Measurements from ENCODE around the gene UBAC1. TPM values are rescaled to one million over a fixed set of nuclear protein-coding genes. Genes with fewer than 3 reads are reported as not detected.

Gene UBAC1
- total RNA-seq, 1 donor from 2014 or later = 41.9 TPM

GRCh38 chr9:135907431-135908092 lies 53.6 kb downstream of the UBAC1 start, which contains the start of gene CAMSAP1:
Gene CAMSAP1, minus strand, starts transcription at chr9:135907546. Its CDS starts 387 bp downstream, at chr9:135907159.
- DNase-seq (ENCODE audit: low spot score) = peak; percentile 91
- Mint-ChIP-seq H3K27ac (peak within 1 kb of the TSS; percentile 89), H3K4me3 (peak within 1 kb of the TSS; percentile 90), H3K9me3 (peaks cover 6% of the 10 kb centered on the region), H3K36me3 (ENCODE audit: low read depth) (peaks cover 43% of the 10 kb centered on the region), H3K4me1 (ENCODE audit: low read depth) (peaks cover 50% of the 10 kb centered on the region), H3K27me3 (ENCODE audit: insufficient read depth) (no peaks in the 10 kb centered on the region)
- intact Hi-C loops (cut with micrococcal nuclease) = loop anchor here (1.0 to 5.0 kb wide), 9 partner anchors 18 to 1700 kb away; partner anchors contain the start of genes ARRDC1, QSOX2, SNAPC4 and TMEM250

GRCh38 chr9:135907006-135907430 lies 54.2 kb downstream of the UBAC1 start:
- no peak for DNase-seq (ENCODE audit: low spot score)
- intact Hi-C loops (cut with micrococcal nuclease) = loop anchor here (1.0 to 5.0 kb wide), 9 partner anchors 18 to 1700 kb away; partner anchors contain the start of genes ARRDC1, QSOX2, SNAPC4 and TMEM250
- Mint-ChIP-seq H3K4me3 (no peak overlapping the region), H3K27me3 (ENCODE audit: insufficient read depth) (no peaks in the 10 kb centered on the region), H3K4me1 (ENCODE audit: low read depth) (peaks cover 51% of the 10 kb centered on the region), H3K9me3 (peaks cover 6% of the 10 kb centered on the region), H3K27ac (no peak overlapping the region), H3K36me3 (ENCODE audit: low read depth) (peaks cover 46% of the 10 kb centered on the region)

GRCh38 chr9:135906291-135907005 lies 54.7 kb downstream of the UBAC1 start:
- Mint-ChIP-seq H3K9me3 (peaks cover 11% of the 10 kb centered on the region), H3K4me3 (peak overlapping the region; percentile 90), H3K27me3 (ENCODE audit: insufficient read depth) (no peaks in the 10 kb centered on the region), H3K36me3 (ENCODE audit: low read depth) (peaks cover 46% of the 10 kb centered on the region), H3K27ac (peak overlapping the region; percentile 89), H3K4me1 (ENCODE audit: low read depth) (peaks cover 51% of the 10 kb centered on the region)
- DNase-seq (ENCODE audit: low spot score) = peak; percentile 16
- intact Hi-C loops (cut with micrococcal nuclease) = loop anchor here (1.0 to 5.0 kb wide), 9 partner anchors 19 to 1701 kb away; partner anchors contain the start of genes ARRDC1, QSOX2, SNAPC4 and TMEM250

GRCh38 chr9:135905380-135906258 lies 55.6 kb downstream of the UBAC1 start:
- peak; percentile 19 for DNase-seq (ENCODE audit: low spot score)

GRCh38 chr9:135903786-135904520 lies 57.2 kb downstream of the UBAC1 start:
- H3K4me1 Mint-ChIP-seq (ENCODE audit: low read depth) = peaks cover 44% of the 10 kb centered on the region
- no peaks in the 10 kb centered on the region for H3K27me3 Mint-ChIP-seq (ENCODE audit: insufficient read depth)
- intact Hi-C loops (cut with micrococcal nuclease) = no loop called here
- no peak for DNase-seq (ENCODE audit: low spot score)
- no peak overlapping the region for H3K27ac Mint-ChIP-seq
- peaks cover 33% of the 10 kb centered on the region for H3K36me3 Mint-ChIP-seq (ENCODE audit: low read depth)
- H3K9me3 Mint-ChIP-seq = peaks cover 16% of the 10 kb centered on the region
- H3K4me3 Mint-ChIP-seq = no peak overlapping the region

More at GRCh38 chr9:135905380-135906258, 55.6 kb downstream of the UBAC1 start:
- peaks cover 48% of the 10 kb centered on the region for H3K4me1 Mint-ChIP-seq (ENCODE audit: low read depth)
- peak overlapping the region; percentile 90 for H3K4me3 Mint-ChIP-seq
- H3K27me3 Mint-ChIP-seq (ENCODE audit: insufficient read depth) = no peaks in the 10 kb centered on the region
- H3K36me3 Mint-ChIP-seq (ENCODE audit: low read depth) = peaks cover 41% of the 10 kb centered on the region
- peak overlapping the region; percentile 89 for H3K27ac Mint-ChIP-seq
- intact Hi-C loops (cut with micrococcal nuclease) = loop anchor here (1.0 to 5.0 kb wide), 8 partner anchors 18 to 1702 kb away; partner anchors contain the start of genes ARRDC1, QSOX2, SNAPC4 and TMEM250
- peaks cover 11% of the 10 kb centered on the region for H3K9me3 Mint-ChIP-seq

- Mint-ChIP-seq H3K9me3 (peaks cover 9% of the 10 kb centered on the region), H3K36me3 (ENCODE audit: low read depth) (peaks cover 28% of the 10 kb centered on the region), H3K27me3 (ENCODE audit: insufficient read depth) (no peaks in the 10 kb centered on the region), H3K27ac (no peak overlapping the region), H3K4me1 (ENCODE audit: low read depth) (peaks cover 43% of the 10 kb centered on the region), H3K4me3 (no peak overlapping the region)
- DNase-seq (ENCODE audit: low spot score) = no peak
- intact Hi-C loops (cut with micrococcal nuclease) = no loop called here
Measured at GRCh38 chr9:135903358-135903656, 57.9 kb downstream of the UBAC1 start.

GRCh38 chr9:135902655-135903357 lies 58.4 kb downstream of the UBAC1 start:
- peaks cover 30% of the 10 kb centered on the region for H3K36me3 Mint-ChIP-seq (ENCODE audit: low read depth)
- peaks cover 9% of the 10 kb centered on the region for H3K9me3 Mint-ChIP-seq
- intact Hi-C loops (cut with micrococcal nuclease) = no loop called here
- no peak overlapping the region for H3K27ac Mint-ChIP-seq
- H3K4me1 Mint-ChIP-seq (ENCODE audit: low read depth) = peaks cover 42% of the 10 kb centered on the region
- H3K4me3 Mint-ChIP-seq = no peak overlapping the region
- DNase-seq (ENCODE audit: low spot score) = no peak
- H3K27me3 Mint-ChIP-seq (ENCODE audit: insufficient read depth) = no peaks in the 10 kb centered on the region

- peaks cover 42% of the 10 kb centered on the region for H3K4me1 Mint-ChIP-seq (ENCODE audit: low read depth)
- no peak overlapping the region for H3K4me3 Mint-ChIP-seq
- no peak overlapping the region for H3K27ac Mint-ChIP-seq
- intact Hi-C loops (cut with micrococcal nuclease) = no loop called here
- H3K36me3 Mint-ChIP-seq (ENCODE audit: low read depth) = peaks cover 30% of the 10 kb centered on the region
- no peak for DNase-seq (ENCODE audit: low spot score)
- H3K27me3 Mint-ChIP-seq (ENCODE audit: insufficient read depth) = no peaks in the 10 kb centered on the region
- peaks cover 9% of the 10 kb centered on the region for H3K9me3 Mint-ChIP-seq
Measured at GRCh38 chr9:135901826-135902225, 59.3 kb downstream of the UBAC1 start.

- Mint-ChIP-seq H3K4me3 (no peak overlapping the region), H3K9me3 (peaks cover 9% of the 10 kb centered on the region), H3K27ac (no peak overlapping the region), H3K27me3 (ENCODE audit: insufficient read depth) (no peaks in the 10 kb centered on the region), H3K36me3 (ENCODE audit: low read depth) (peaks cover 30% of the 10 kb centered on the region), H3K4me1 (ENCODE audit: low read depth) (peaks cover 39% of the 10 kb centered on the region)
- DNase-seq (ENCODE audit: low spot score) = no peak
- intact Hi-C loops (cut with micrococcal nuclease) = no loop called here
Measured at GRCh38 chr9:135901031-135901758, 60.0 kb downstream of the UBAC1 start.

GRCh38 chr9:135898634-135899407 lies 62.4 kb downstream of the UBAC1 start:
- H3K4me3 Mint-ChIP-seq = no peak overlapping the region
- intact Hi-C loops (cut with micrococcal nuclease) = no loop called here
- H3K27me3 Mint-ChIP-seq (ENCODE audit: insufficient read depth) = no peaks in the 10 kb centered on the region
- no peak for DNase-seq (ENCODE audit: low spot score)
- no peak overlapping the region for H3K27ac Mint-ChIP-seq
- peaks cover 23% of the 10 kb centered on the region for H3K36me3 Mint-ChIP-seq (ENCODE audit: low read depth)
- H3K4me1 Mint-ChIP-seq (ENCODE audit: low read depth) = peaks cover 38% of the 10 kb centered on the region
- H3K9me3 Mint-ChIP-seq = peaks cover 9% of the 10 kb centered on the region

Measured in activated T-helper 1 cell treated with anti-CD3 and anti-CD28 coated beads, Interleukin-12 subunit alpha, Interleukin-12 subunit beta, Interleukin-2, Interleukin-4 antibody, amounts not matched to agents 30 ng/mL and 10 ng/mL and 1 ng/mL, durations not matched to agents 14 hours and 24 hours and 36 hours (primary cell).